Neural cell (in vitro differentiated cells): ENCODE measurements around the gene RAP1GAP2. TPM values are rescaled to one million over a fixed set of nuclear protein-coding genes. Genes with fewer than 3 reads are reported as not detected.

Source experiments
- H2AFZ ChIP-seq: fragments of 200-600, 300-800 bp; sonication (generic), shearing (Covaris generic); 2 replicates; pipeline ENCODE4 v1.6.0; 2014; ENCODE audit warnings: low read depth, mild to moderate bottlenecking, antibody characterized with exemption, low read length, moderate library complexity
- H3F3A ChIP-seq: fragments of 200-600 bp; shearing (Covaris generic); 2 replicates; pipeline ENCODE4 v1.6.1; 2016; ENCODE audit warnings: mild to moderate bottlenecking, moderate library complexity, mixed read lengths, antibody characterized with exemption, low read length; ENCODE audit not compliant: insufficient read depth, poor library complexity, severe bottlenecking
- H3K27ac ChIP-seq: fragments of 200-600, 300-800 bp; sonication (generic), shearing (Covaris generic); 2 replicates; pipeline ENCODE4 v1.5.1; 2014; ENCODE audit warnings: mild to moderate bottlenecking, low read length, moderate library complexity
- H3K27me3 ChIP-seq: fragments of 300-800, 200-600 bp; sonication (generic), shearing (Covaris generic); 2 replicates; pipeline ENCODE4 v1.6.0; 2014; ENCODE audit warnings: mild to moderate bottlenecking, low read depth, low read length, moderate library complexity; ENCODE audit not compliant: insufficient read depth
- H3K36me3 ChIP-seq: fragments of 300-800, 200-600 bp; sonication (generic), shearing (Covaris generic); 2 replicates; pipeline ENCODE4 v1.5.1; 2014; ENCODE audit warnings: mild to moderate bottlenecking, antibody characterized with exemption, low read length, moderate library complexity; ENCODE audit not compliant: insufficient read depth
- H3K4me2 ChIP-seq: fragments of 300-800, 200-600 bp; sonication (generic), shearing (Covaris generic); 2 replicates; pipeline ENCODE4 v1.6.0; 2014; ENCODE audit warnings: mild to moderate bottlenecking, low read length
- H3K4me3 ChIP-seq: fragments of 300-800, 200-600 bp; sonication (generic), shearing (Covaris generic); 2 replicates; pipeline ENCODE4 v1.5.1; 2014; ENCODE audit warnings: mild to moderate bottlenecking, low read length, moderate library complexity
- H3K79me2 ChIP-seq: fragments of 200-600 bp; shearing (Covaris generic); replicated peaks from 2 replicates; pipeline ENCODE4 v1.6.0; 2014; ENCODE audit warnings: mild to moderate bottlenecking, low read length, moderate library complexity; ENCODE audit not compliant: insufficient read depth
- H3K9ac ChIP-seq: fragments of 300-800, 200-600 bp; sonication (generic), shearing (Covaris generic); 2 replicates; pipeline ENCODE4 v1.6.1; 2016; ENCODE audit warnings: mild to moderate bottlenecking, low read length, mixed read lengths
- H3K9me2 ChIP-seq: fragments of 200-600 bp; shearing (Covaris generic); 2 replicates; pipeline ENCODE4 v1.6.1; 2016; ENCODE audit warnings: mild to moderate bottlenecking, low read length, mixed read lengths; ENCODE audit not compliant: insufficient read depth
- H3K9me3 ChIP-seq: fragments of 200-600, 300-800 bp; sonication (generic), shearing (Covaris generic); 2 replicates; pipeline ENCODE4 v1.6.1; 2016; ENCODE audit warnings: mild to moderate bottlenecking, mixed run types, low read length, moderate library complexity, mixed read lengths
- H4K20me1 ChIP-seq: fragments of 200-600 bp; shearing (Covaris generic); 2 replicates; pipeline ENCODE4 v1.6.1; 2016; ENCODE audit warnings: mild to moderate bottlenecking, mixed run types; ENCODE audit not compliant: insufficient read depth
- EP300 ChIP-seq: fragments of 450-650 bp; conservative IDR thresholded peaks from 2 replicates; pipeline ENCODE4 v1.6.1; 2014; ENCODE audit warnings: antibody characterized with exemption, mild to moderate bottlenecking, moderate library complexity; ENCODE audit not compliant: poor library complexity, severe bottlenecking
- EZH2 ChIP-seq: fragments of 200-600, 300-800 bp; shearing (Covaris generic), sonication (generic); IDR thresholded peaks from 2 replicates; pipeline ENCODE4 v1.6.1; 2014; ENCODE audit warnings: antibody characterized with exemption, low read length, borderline replicate concordance, mild to moderate bottlenecking; ENCODE audit not compliant: insufficient read depth, poor library complexity, severe bottlenecking
- MXI1 ChIP-seq: fragments of 450-650 bp; conservative IDR thresholded peaks from 2 replicates; pipeline ENCODE4 v1.6.1; 2014; ENCODE audit warnings: antibody characterized with exemption, mild to moderate bottlenecking; ENCODE audit not compliant: poor library complexity, severe bottlenecking
- POLR2AphosphoS5 ChIP-seq: IDR thresholded peaks from 2 replicates; pipeline ENCODE4 v1.6.1; 2012
- RAD21 ChIP-seq: fragments of 450-650 bp; conservative IDR thresholded peaks from 2 replicates; pipeline ENCODE4 v1.6.1; 2014; ENCODE audit warnings: antibody characterized with exemption, mild to moderate bottlenecking, moderate library complexity
- SMC3 ChIP-seq: fragments of 450-650 bp; conservative IDR thresholded peaks from 2 replicates; pipeline ENCODE4 v1.6.1; 2014; ENCODE audit warnings: antibody characterized with exemption, mild to moderate bottlenecking, moderate library complexity; ENCODE audit not compliant: poor library complexity
- TAF1 ChIP-seq: IDR thresholded peaks from 2 replicates; pipeline ENCODE4 v1.6.1; 2012; ENCODE audit warnings: low read depth
- polyA plus RNA-seq: library from polyadenylated mRNA; depleted of rRNA; stranded (reverse); fragments of >200 nt; gene quantifications from 2 replicates; pipeline ENCODE4 v1.2.3, GENCODE V29; 2014
- TF ChIP-seq, protein P1 (sequence below): fragments of 450-650 bp; IDR thresholded peaks from 2 replicates; pipeline ENCODE4 v1.5.1; 2014; ENCODE audit warnings: antibody characterized with exemption, mild to moderate bottlenecking, moderate library complexity; ENCODE audit not compliant: poor library complexity, severe bottlenecking
- TF ChIP-seq, protein P2 (sequence below): IDR thresholded peaks from 2 replicates; pipeline ENCODE4 v1.6.1; 2012; ENCODE audit warnings: borderline replicate concordance

RAP1GAP2 gene
- polyA plus RNA-seq, 1 donor from 2014 or later, result 14.8 TPM

DNA sequence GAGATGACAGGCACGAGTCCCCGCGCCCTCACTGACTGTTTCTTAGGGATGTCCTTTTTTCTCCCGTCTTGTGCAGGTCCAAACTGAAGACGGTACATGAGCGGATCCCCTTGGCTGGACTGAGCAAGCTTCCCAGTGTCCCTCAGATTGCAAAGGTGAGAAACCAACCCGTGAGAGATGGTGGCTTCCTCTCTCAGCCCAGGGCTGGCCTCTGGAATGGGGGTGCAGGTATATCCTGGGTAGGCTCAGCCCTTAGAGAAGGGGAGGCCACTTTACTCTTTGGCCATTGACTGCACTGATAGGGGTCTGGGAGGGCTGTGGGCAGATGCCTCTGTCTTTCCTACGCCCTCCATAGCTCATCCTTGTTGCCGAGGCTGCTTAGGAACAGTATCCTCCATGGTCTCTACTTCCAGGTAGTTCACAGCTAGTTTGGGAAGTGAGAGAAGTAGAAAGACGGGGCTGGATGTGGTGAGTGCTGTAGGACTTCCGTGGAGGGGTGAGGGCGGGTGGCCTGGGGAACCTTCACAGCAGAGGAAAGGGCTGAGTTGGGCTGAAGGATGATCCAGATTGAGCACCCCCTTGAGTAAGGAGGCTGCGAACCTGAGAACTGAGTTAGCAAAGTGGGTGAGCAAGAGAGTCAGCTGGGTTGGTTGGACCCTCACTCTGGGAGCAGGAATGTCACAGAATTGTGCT lies 184.1 kb downstream of the RAP1GAP2 start:
- Histone ChIP-seq H4K20me1 (no peaks in the 10 kb centered on the region), H3K9me2 (no peaks in the 10 kb centered on the region), H3F3A (no peaks in the 10 kb centered on the region), H3K27me3 (no peaks in the 10 kb centered on the region), H3K9ac (no peak overlapping the region), H3K4me2 (no peak overlapping the region), H2AFZ (no peak overlapping the region), H3K27ac (no peak overlapping the region), H3K9me3 (no peaks in the 10 kb centered on the region), H3K79me2 (no peaks in the 10 kb centered on the region), H3K36me3 (no peaks in the 10 kb centered on the region), H3K4me3 (no peak overlapping the region)
- no peak for TF ChIP-seq RAD21
- TF ChIP-seq EP300, result no peak
- TF ChIP-seq, protein P1, sequence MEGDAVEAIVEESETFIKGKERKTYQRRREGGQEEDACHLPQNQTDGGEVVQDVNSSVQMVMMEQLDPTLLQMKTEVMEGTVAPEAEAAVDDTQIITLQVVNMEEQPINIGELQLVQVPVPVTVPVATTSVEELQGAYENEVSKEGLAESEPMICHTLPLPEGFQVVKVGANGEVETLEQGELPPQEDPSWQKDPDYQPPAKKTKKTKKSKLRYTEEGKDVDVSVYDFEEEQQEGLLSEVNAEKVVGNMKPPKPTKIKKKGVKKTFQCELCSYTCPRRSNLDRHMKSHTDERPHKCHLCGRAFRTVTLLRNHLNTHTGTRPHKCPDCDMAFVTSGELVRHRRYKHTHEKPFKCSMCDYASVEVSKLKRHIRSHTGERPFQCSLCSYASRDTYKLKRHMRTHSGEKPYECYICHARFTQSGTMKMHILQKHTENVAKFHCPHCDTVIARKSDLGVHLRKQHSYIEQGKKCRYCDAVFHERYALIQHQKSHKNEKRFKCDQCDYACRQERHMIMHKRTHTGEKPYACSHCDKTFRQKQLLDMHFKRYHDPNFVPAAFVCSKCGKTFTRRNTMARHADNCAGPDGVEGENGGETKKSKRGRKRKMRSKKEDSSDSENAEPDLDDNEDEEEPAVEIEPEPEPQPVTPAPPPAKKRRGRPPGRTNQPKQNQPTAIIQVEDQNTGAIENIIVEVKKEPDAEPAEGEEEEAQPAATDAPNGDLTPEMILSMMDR, result no peak
- TF ChIP-seq, protein P2, sequence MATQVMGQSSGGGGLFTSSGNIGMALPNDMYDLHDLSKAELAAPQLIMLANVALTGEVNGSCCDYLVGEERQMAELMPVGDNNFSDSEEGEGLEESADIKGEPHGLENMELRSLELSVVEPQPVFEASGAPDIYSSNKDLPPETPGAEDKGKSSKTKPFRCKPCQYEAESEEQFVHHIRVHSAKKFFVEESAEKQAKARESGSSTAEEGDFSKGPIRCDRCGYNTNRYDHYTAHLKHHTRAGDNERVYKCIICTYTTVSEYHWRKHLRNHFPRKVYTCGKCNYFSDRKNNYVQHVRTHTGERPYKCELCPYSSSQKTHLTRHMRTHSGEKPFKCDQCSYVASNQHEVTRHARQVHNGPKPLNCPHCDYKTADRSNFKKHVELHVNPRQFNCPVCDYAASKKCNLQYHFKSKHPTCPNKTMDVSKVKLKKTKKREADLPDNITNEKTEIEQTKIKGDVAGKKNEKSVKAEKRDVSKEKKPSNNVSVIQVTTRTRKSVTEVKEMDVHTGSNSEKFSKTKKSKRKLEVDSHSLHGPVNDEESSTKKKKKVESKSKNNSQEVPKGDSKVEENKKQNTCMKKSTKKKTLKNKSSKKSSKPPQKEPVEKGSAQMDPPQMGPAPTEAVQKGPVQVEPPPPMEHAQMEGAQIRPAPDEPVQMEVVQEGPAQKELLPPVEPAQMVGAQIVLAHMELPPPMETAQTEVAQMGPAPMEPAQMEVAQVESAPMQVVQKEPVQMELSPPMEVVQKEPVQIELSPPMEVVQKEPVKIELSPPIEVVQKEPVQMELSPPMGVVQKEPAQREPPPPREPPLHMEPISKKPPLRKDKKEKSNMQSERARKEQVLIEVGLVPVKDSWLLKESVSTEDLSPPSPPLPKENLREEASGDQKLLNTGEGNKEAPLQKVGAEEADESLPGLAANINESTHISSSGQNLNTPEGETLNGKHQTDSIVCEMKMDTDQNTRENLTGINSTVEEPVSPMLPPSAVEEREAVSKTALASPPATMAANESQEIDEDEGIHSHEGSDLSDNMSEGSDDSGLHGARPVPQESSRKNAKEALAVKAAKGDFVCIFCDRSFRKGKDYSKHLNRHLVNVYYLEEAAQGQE, result no peak
- no peak for TF ChIP-seq TAF1

DNA sequence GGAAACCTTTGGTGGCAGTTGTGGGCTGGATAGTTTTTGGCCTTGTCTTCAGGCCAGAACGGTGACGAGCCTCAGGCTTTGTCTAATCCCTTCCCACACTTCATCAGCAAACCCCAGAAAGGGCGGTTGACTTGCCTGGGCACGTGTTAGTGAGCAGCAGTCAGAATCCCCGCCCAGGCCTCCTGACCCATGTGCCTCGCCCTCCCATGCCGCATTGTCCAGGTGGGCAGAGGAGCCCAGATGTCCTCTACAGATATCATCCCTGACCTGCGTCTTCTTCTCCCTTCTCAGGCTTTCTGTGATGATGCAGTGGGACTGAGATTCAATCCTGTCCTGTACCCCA lies 184.6 kb downstream of the RAP1GAP2 start:
- Histone ChIP-seq H3K79me2 (no peaks in the 10 kb centered on the region), H3K36me3 (no peaks in the 10 kb centered on the region), H3F3A (no peaks in the 10 kb centered on the region), H3K9me3 (no peaks in the 10 kb centered on the region), H4K20me1 (no peaks in the 10 kb centered on the region), H3K9ac (no peak overlapping the region), H3K4me2 (no peak overlapping the region), H2AFZ (no peak overlapping the region), H3K27me3 (no peaks in the 10 kb centered on the region), H3K27ac (no peak overlapping the region), H3K9me2 (no peaks in the 10 kb centered on the region), H3K4me3 (no peak overlapping the region)
- TF ChIP-seq MXI1, result no peak

DNA sequence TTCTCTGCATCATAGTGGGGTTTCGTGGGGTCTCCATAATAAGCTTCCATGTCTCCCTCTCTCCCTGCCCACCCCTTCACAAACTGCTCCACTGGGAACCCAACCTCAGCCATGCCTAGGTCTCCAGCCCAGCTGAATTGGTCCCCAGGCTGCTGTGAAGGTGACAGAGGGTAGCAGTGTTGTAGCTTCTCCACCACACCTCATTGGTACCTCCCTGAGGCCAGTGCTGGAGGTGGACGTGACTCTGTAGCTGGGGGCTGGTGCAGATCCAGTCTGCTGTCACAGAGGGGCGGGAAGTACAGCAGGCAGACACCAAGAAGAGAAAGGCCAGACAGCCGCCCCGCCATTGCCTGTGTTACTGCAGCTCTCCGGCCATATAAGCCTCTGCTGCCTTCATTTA lies 185.1 kb downstream of the RAP1GAP2 start:
- H3K4me3 ChIP-seq, result no peak overlapping the region
- no peaks in the 10 kb centered on the region for H3K9me2 ChIP-seq
- no peak overlapping the region for H2AFZ ChIP-seq
- H3F3A ChIP-seq, result no peaks in the 10 kb centered on the region
- no peak overlapping the region for H3K27ac ChIP-seq
- no peak overlapping the region for H3K9ac ChIP-seq
- H3K27me3 ChIP-seq, result no peaks in the 10 kb centered on the region
- H3K9me3 ChIP-seq, result no peaks in the 10 kb centered on the region
- H3K36me3 ChIP-seq, result no peaks in the 10 kb centered on the region
- H4K20me1 ChIP-seq, result no peaks in the 10 kb centered on the region
- H3K4me2 ChIP-seq, result no peak overlapping the region
- H3K79me2 ChIP-seq, result no peaks in the 10 kb centered on the region
- TF ChIP-seq EZH2 (no peak), POLR2AphosphoS5 (no peak), RAD21 (no peak), MXI1 (no peak), TAF1 (no peak), EP300 (no peak), SMC3 (no peak)
- TF ChIP-seq, protein P2, result no peak
- TF ChIP-seq, protein P1, result no peak
